Activated CD8-positive, alpha-beta memory T cell treated with anti-CD3 and anti-CD28 coated beads for 1 hour (primary cell): ENCODE data around the gene LTC4S.
A peak's percentile ranks its signal among the peaks of the same experiment; 100 is the strongest.

Source experiments
- DNase-seq, 2 donors: peaks; one replicate each; pipeline ENCODE4 v3.0.0-alpha.2; 2020; ENCODE audit warnings: low read depth in 1 of 2; ENCODE audit errors: extremely low read depth in 1 of 2

LTC4S gene

GRCh38 chr5:179806250-179807048, 12.7 kb downstream of the LTC4S start, which contains the start of gene MGAT4B:
Gene MGAT4B (minus strand): TSS chr5:179806866. CDS start chr5:179806583, 283 bp downstream.
- peak in 1 of 2 donors; percentile 54 for DNase-seq

- no peak for DNase-seq
Measured at GRCh38 chr5:179812135-179812825, 18.5 kb downstream of the LTC4S start.

GRCh38 chr5:179812997-179813607, 19.3 kb downstream of the LTC4S start:
- DNase-seq = no peak

GRCh38 chr5:179814090-179814489, 20.3 kb downstream of the LTC4S start:
- no peak for DNase-seq

- no peak for DNase-seq
Measured at GRCh38 chr5:179815491-179816249, 21.9 kb downstream of the LTC4S start.

- DNase-seq = no peak
Measured at GRCh38 chr5:179816401-179816795, 22.6 kb downstream of the LTC4S start.

GRCh38 chr5:179816796-179817469, 23.1 kb downstream of the LTC4S start:
- no peak for DNase-seq

- no peak for DNase-seq
Measured at GRCh38 chr5:179817470-179817840, 23.7 kb downstream of the LTC4S start.

GRCh38 chr5:179817890-179818745, 24.3 kb downstream of the LTC4S start:
- DNase-seq = no peak

GRCh38 chr5:179818746-179819295, 25.0 kb downstream of the LTC4S start:
- peak; percentile 66 to 79 for DNase-seq

- no peak for DNase-seq
Measured at GRCh38 chr5:179819296-179820126, 25.7 kb downstream of the LTC4S start.

- no peak for DNase-seq
Measured at GRCh38 chr5:179820127-179820482, 26.3 kb downstream of the LTC4S start.

- DNase-seq = peak in 1 of 2 donors; percentile 75
Measured at GRCh38 chr5:179820483-179821297, 26.9 kb downstream of the LTC4S start, which contains the start of gene SQSTM1. Gene SQSTM1 (plus strand): TSS chr5:179820905. CDS start chr5:179820937, 32 bp downstream.

GRCh38 chr5:179821298-179822058, 27.7 kb downstream of the LTC4S start:
- DNase-seq = peak; percentile 62 to 72

- no peak for DNase-seq
Measured at GRCh38 chr5:179822059-179822432, 28.3 kb downstream of the LTC4S start.

- no peak for DNase-seq
Measured at GRCh38 chr5:179822444-179822990, 28.7 kb downstream of the LTC4S start.
